Astrocyte (in vitro differentiated cells and primary cell): ENCODE measurements around the gene NLGN3.

ENCODE experiments used
- CTCF ChIP-seq: IDR thresholded peaks from 2 replicates; pipeline ENCODE4 v1.5.1; 2011; ENCODE audit warnings: low read depth, mild to moderate bottlenecking, inconsistent platforms, low read length, moderate library complexity; ENCODE audit not compliant: insufficient read depth
- EZH2 ChIP-seq: IDR thresholded peaks from 2 replicates; pipeline ENCODE4 v1.6.1; 2012; ENCODE audit warnings: mild to moderate bottlenecking, low read length, inconsistent platforms; ENCODE audit not compliant: insufficient read depth

GRCh38 chrX:71117358-71117757 lies 27.3 kb upstream of the NLGN3 start:
- TF ChIP-seq CTCF (no peak), EZH2 (no peak)
